Pancreas (tissue), 10 donors: ENCODE results near the gene KPNA1. TPM values are rescaled to one million over a fixed set of nuclear protein-coding genes. Genes with fewer than 3 reads are reported as not detected.
A peak's percentile ranks its signal among the peaks of the same experiment; 100 is the strongest.

Experiments
- ATAC-seq, 4 donors: fragments of 200-7000 bp; cut with Tn5 transposase; one replicate each; pipeline versions ENCODE4 v1.8.0 to v1.9.1; 2020; ENCODE audit warnings: mild to moderate bottlenecking in 4 of 4, moderate library complexity in 4 of 4
- DNase-seq, 6 donors: peaks; one replicate each; pipeline ENCODE4 v3.0.0-alpha.2; 2020
- FAIRE-seq: peaks from 2 replicates; lab custom pipeline; 2012; peaks lifted over from hg19 to GRCh38; lab: Jason Lieb, UNC
- H3K27ac ChIP-seq, 4 donors: fragments of 200-600 bp; sonication (generic); 1 replicate in 3 of 4; 2 replicates in 1 of 4; pipeline versions ENCODE4 v1.5.0 to v1.8.0; 2020
- H3K27me3 ChIP-seq, 4 donors: fragments of 200-600 bp; one replicate each; pipeline ENCODE4 v1.8.0; 2021
- H3K36me3 ChIP-seq, 3 donors: fragments of 200-600 bp; sonication (generic) in 1 of 3; one replicate each; pipeline versions ENCODE4 v1.5.0 to v1.8.0; 2020 to 2021
- H3K4me1 ChIP-seq, 3 donors: fragments of 200-600 bp; one replicate each; pipeline ENCODE4 v1.8.0; 2021
- H3K4me3 ChIP-seq, 4 donors: fragments of 200-600 bp; sonication (generic) in 2 of 4; one replicate each; pipeline versions ENCODE4 v1.5.0 to v1.8.0; 2020 to 2021
- H3K9me3 ChIP-seq, 4 donors: fragments of 200-600 bp; one replicate each; pipeline ENCODE4 v1.8.0; 2021
- CTCF ChIP-seq, 4 donors: fragments of 200-600 bp; sonication (generic) in 3 of 4; IDR thresholded peaks; one replicate each; pipeline versions ENCODE4 v1.5.0 to v1.8.0; 2021; ENCODE audit warnings: antibody characterized with exemption in 4 of 4
- WGBS, 2 donors: extraction: QIAGEN DNeasy Blood & Tissue Kit; methylation state at CpG; one replicate each; pipeline ENCODE4 v1.1.7; 2013; 5-methylcytosine and 5-hydroxymethylcytosine counted together
- intact Hi-C, 3 donors: fragments of 100-400 bp; cut with DNase I; formaldehyde crosslinking; loops; one replicate each; pipeline versions ENCODE4 v1.11.1 to v1.14.2; 2022
- polyA plus RNA-seq, 2 donors: library from polyadenylated mRNA; stranded (reverse); fragments of 200-250 nt; gene quantifications; one replicate each; pipeline ENCODE4 v1.2.3, GENCODE V29; 2013
- total RNA-seq, 6 donors: library from RNA; stranded (reverse); fragmentation: NEBNext Ultra II Directional in 4 of 6; extraction: Animal tissue kit (Norgen Biotek cat#: 25700) in 4 of 6; gene quantifications; one replicate each; pipeline versions ENCODE4 v1.2.1 to v1.2.4, GENCODE V29; 2021 to 2023
- donor health status: healthy with polysubstance abuse.
- donor health status: DM: no; HTN: no; CAD: no; lungs with moderate emphysema.
- donor health status: DM: no; HTN: no; CAD: no.
- donor health status: control.
- donor health status: control.
- donor health status: Bipolar disorder and iron deficiency.
- donor health status: DM: yes; HTN: yes; CAD: no.
- donor health status: DM: no; HTN: no; CAD: no.
- donor health status: DM: no; HTN: no; CAD: no.
- donor health status: DM: yes; HTN: yes; CAD: no.

KPNA1 gene
- total RNA-seq: 10 to 100 TPM; 19.7 to 35.1 (median 25.9) TPM
- 10 to 100 TPM in 1 of 2 donors, 1 to 10 TPM in 1; 5.7 to 12.6 TPM for polyA plus RNA-seq

- Histone ChIP-seq H3K27me3 (no peaks in the 10 kb centered on the region), H3K4me3 (peak within 1 kb of the TSS; percentile 64 to 88 (median 80)), H3K4me1 (peaks cover 11 to 37% (median 31%) of the 10 kb centered on the region in 3 donors), H3K9me3 (no peaks in the 10 kb centered on the region), H3K27ac (peak within 1 kb of the TSS; percentile 85 to 95 (median 92)), H3K36me3 (no peaks in the 10 kb centered on the region)
- FAIRE-seq (no peak), DNase-seq (peak; percentile 81 to 94 (median 87)), ATAC-seq (peak; percentile 95 to 99 (median 97))
- intact Hi-C loops: no loop called here
- no peak for TF ChIP-seq CTCF (IDR thresholded peaks at IDR 0.05)
- WGBS, 2 donors: 0 to 1% methylated on average over 99 to 109 of the region's 109 CpGs
Measured at GRCh38 chr3:122514123-122515019, at the start of gene KPNA1. TSS of gene KPNA1 (minus strand) at chr3:122514939. CDS start at chr3:122496565, 18,374 bp downstream.

- H3K4me1 ChIP-seq: peaks cover 7 to 29% (median 7%) of the 10 kb centered on the region in 3 donors
- no peaks in the 10 kb centered on the region for H3K27me3 ChIP-seq
- intact Hi-C loops: loop anchor here in 2 of 3 donors (5.0 kb wide), 2 partner anchors 113 to 118 kb away; partner anchors contain the start of gene PARP14 (in 1 of the 2)
- WGBS, 2 donors: 0% methylated on average over 53 to 56 of the region's 56 CpGs
- ATAC-seq: peak; percentile 94 to 98 (median 96)
- H3K27ac ChIP-seq: peak within 1 kb of the TSS; percentile 84 to 93 (median 90)
- no peaks in the 10 kb centered on the region for H3K9me3 ChIP-seq
- TF ChIP-seq CTCF (IDR thresholded peaks at IDR 0.05): no peak
- H3K36me3 ChIP-seq: peaks cover 0 to 5% (median 0%) of the 10 kb centered on the region in 3 donors
- no peak for FAIRE-seq
- peak within 1 kb of the TSS; percentile 55 to 78 (median 70) for H3K4me3 ChIP-seq
- peak; percentile 77 to 90 (median 84) for DNase-seq
Measured at GRCh38 chr3:122564155-122564912, 49.6 kb upstream of the KPNA1 start, which contains the start of the genes DTX3L and PARP9. TSS of gene DTX3L (plus strand) at chr3:122564338. CDS start at chr3:122564427, 89 bp downstream. TSS of gene PARP9 (minus strand) at chr3:122564300. CDS start at chr3:122559620, 4,680 bp downstream.

- Histone ChIP-seq H3K9me3 (no peaks in the 10 kb centered on the region), H3K27me3 (no peaks in the 10 kb centered on the region), H3K27ac (peak overlapping the region; percentile 84 to 93 (median 90)), H3K36me3 (peaks cover 0 to 5% (median 4%) of the 10 kb centered on the region in 3 donors), H3K4me3 (peak overlapping the region; percentile 55 to 78 (median 70)), H3K4me1 (peaks cover 7 to 29% (median 7%) of the 10 kb centered on the region in 3 donors)
- FAIRE-seq (no peak), DNase-seq (peak in 1 of 6 donors; percentile 24), ATAC-seq (peak in 3 of 4 donors; percentile 14 to 33 (median 30))
- TF ChIP-seq CTCF (IDR thresholded peaks at IDR 0.05): no peak
- intact Hi-C loops: loop anchor here in 2 of 3 donors (5.0 kb wide), 2 partner anchors 114 to 119 kb away; partner anchors contain the start of gene PARP14 (in 1 of the 2)
- 22 to 27% methylated on average over 5 of the region's 5 CpGs for WGBS, 2 donors
Measured at GRCh38 chr3:122563717-122564025, 48.9 kb upstream of the KPNA1 start.

DNA sequence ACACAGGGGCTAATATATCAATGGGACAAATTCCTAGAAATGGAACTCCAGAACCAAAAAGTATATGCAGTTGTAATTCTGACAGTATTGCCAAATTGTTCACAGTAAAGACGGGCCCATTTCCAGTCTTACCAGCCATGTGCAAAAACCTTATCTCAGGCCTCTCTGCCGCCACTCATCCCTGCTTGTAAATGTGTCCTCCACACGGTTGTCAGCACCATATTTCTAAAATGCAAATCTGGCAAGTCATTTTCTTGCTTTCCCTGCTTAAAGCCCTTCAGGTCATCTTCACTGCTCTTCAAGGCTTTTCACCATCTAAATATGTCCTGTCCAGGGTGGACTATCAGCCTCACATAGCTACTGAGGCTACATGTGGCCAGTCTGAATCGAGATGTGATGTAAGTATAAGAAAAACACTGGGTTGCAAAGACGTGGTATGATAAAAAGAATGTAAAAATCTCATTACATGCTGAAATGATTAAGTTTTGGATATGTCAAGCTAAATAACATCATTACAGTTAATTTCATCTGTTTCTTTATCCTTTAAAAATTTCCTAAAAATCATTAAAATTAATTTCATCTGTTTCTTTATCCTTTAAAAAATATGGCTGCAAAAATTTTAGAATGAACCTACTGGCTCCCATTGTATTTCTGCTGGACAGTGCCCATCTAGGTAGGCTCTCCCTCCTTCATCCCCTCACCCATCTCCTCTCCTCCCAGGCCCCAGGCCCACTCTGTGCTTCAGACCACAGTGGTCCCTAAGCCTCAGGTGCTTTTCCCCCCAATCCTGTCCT lies 48.4 kb upstream of the KPNA1 start:
- peak in 2 of 4 donors; percentile 1 to 3 for ATAC-seq
- TF ChIP-seq CTCF (IDR thresholded peaks at IDR 0.05): no peak
- Histone ChIP-seq H3K27me3 (no peaks in the 10 kb centered on the region), H3K4me1 (peaks cover 7 to 26% (median 7%) of the 10 kb centered on the region in 3 donors), H3K36me3 (peaks cover 0 to 9% (median 5%) of the 10 kb centered on the region in 3 donors), H3K9me3 (no peaks in the 10 kb centered on the region), H3K4me3 (peak overlapping the region; percentile 55 to 78 (median 70)), H3K27ac (peak overlapping the region in 3 of 4 donors; percentile 88 to 93 (median 91))
- DNase-seq: no peak
- WGBS, 2 donors: 48 to 50% methylated on average over 5 of the region's 5 CpGs
- intact Hi-C loops: loop anchor here in 2 of 3 donors (5.0 kb wide), 2 partner anchors 114 to 119 kb away; partner anchors contain the start of gene PARP14 (in 1 of the 2)
- no peak for FAIRE-seq
